NOMO-1 treated with dmso at 0.1 percent for 144 hours (cell line): Measurements from ENCODE around the gene SLC46A2.

Experiments used
- DNase-seq: peaks from one replicate; lab custom pipeline; 2025; ENCODE audit not compliant: unreplicated experiment; lab: John Stamatoyannopoulos, UW

SLC46A2 gene

GRCh38 chr9:112831969-112832368 lies 58.7 kb downstream of the SLC46A2 start:
- DNase-seq = no peak

DNA sequence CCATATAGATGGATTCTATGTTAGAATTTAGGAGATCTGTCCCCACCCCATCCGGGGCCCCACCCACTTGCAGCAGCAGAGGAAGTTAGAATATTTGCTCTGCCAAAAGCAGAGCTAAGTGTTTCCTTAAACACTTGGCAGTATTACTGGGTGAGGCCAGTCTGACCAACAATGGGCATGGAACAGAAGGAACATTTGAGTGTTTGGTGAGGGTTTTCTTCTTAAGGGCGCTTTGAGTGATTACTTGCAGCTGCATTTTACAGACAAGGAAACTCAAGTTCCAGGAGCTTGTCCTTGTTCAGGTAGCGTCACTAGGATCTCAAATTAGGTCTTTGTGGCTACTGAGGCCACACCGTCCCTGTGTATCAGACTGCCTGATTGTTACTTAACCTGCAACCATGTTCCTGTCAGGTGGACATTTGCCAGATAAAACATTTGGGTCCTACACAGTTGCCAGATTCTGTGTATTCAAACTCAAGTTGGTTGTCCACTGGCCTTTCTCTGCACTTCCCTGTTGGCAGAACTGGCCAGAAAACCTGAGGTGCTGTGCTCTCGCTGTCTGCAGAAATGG lies 59.3 kb downstream of the SLC46A2 start:
- peak; percentile 32 for DNase-seq
